ENCODE measurements around the gene ZNF800.

GRCh38 chr7:127391591-127392181 is 822 bp downstream of the ZNF800 start:
- TF ChIP-seq CTCF (IDR thresholded peaks at IDR 0.05) (peak in 1 of 12 donors; percentile 13), POLR2A (IDR thresholded peaks at IDR 0.05) (no peak)
